T-cell (primary cell): ENCODE data around the gene ZNF827. TPM values are rescaled to one million over a fixed set of nuclear protein-coding genes. Genes with fewer than 3 reads are reported as not detected.

ENCODE experiments used
- ATAC-seq, 4 experiments: fragments of 200-7000 bp in 3 of 4; fragments of 150-1000 bp in 1 of 4; cut with Tn5 transposase; replicated peaks in 1 of 4; 1 replicate in 3 of 4; 2 replicates in 1 of 4; pipeline ENCODE4 v1.10.0; 2021; ENCODE audit warnings: moderate library complexity in 3 of 4, mild to moderate bottlenecking in 2 of 4, moderate number of reproducible peaks in 1 of 4
- CTCF ChIA-PET, 2 donors: fragments of 300-600 bp; sonication (Branson Sonifier 250); formaldehyde crosslinking; loops; one replicate each; lab custom pipeline; 2022; ENCODE audit warnings: antibody characterized with exemption in 2 of 2; lab: Charles Lee
- POLR2A ChIA-PET, 2 donors: fragments of 300-600 bp; sonication (Branson Sonifier 250); formaldehyde crosslinking; loops; one replicate each; lab custom pipeline; 2022; ENCODE audit warnings: antibody characterized with exemption in 2 of 2; lab: Charles Lee
- DNase-seq, 35 experiments: peaks; one replicate each; pipeline versions ENCODE4 v3.0.0 to v3.0.0-alpha.2; 2013 to 2023
- H3K27ac ChIP-seq: one replicate; pipeline ENCODE4 v1.5.1; 2013; ENCODE audit warnings: low read length
- H3K27me3 ChIP-seq, 2 experiments: replicated peaks in 1 of 2; 1 replicate in 1 of 2; 2 replicates in 1 of 2; pipeline versions ENCODE4 v1.6.1 to v1.7.0; 2013; ENCODE audit warnings: low read length in 1 of 2, mixed read lengths in 1 of 2; ENCODE audit not compliant: control insufficient read depth in 2 of 2, insufficient read depth in 2 of 2; ENCODE audit errors: extremely low read depth in 1 of 2
- H3K36me3 ChIP-seq, 2 donors: 1 replicate in 1 of 2; 2 replicates in 1 of 2; pipeline versions ENCODE4 v1.6.1 to v1.7.0; 2013; ENCODE audit warnings: low read length in 1 of 2; ENCODE audit not compliant: control insufficient read depth in 2 of 2, insufficient read depth in 1 of 2; ENCODE audit errors: extremely low read depth in 1 of 2
- H3K4me1 ChIP-seq, 2 experiments: 1 replicate in 1 of 2; 2 replicates in 1 of 2; pipeline versions ENCODE4 v1.6.1 to v1.7.0; 2013; ENCODE audit warnings: low read length in 2 of 2, mixed read lengths in 1 of 2; ENCODE audit not compliant: insufficient read depth in 2 of 2, control insufficient read depth in 1 of 2; ENCODE audit errors: extremely low read depth in 1 of 2
- H3K4me3 ChIP-seq, 2 donors: 1 replicate in 1 of 2; 2 replicates in 1 of 2; pipeline versions ENCODE4 v1.5.1 to v1.7.0; 2013; ENCODE audit warnings: mild to moderate bottlenecking in 2 of 2, low read length in 1 of 2, moderate library complexity in 1 of 2; ENCODE audit not compliant: control insufficient read depth in 1 of 2; ENCODE audit errors: extremely low read depth in 1 of 2
- H3K9me3 ChIP-seq: 2 replicates; pipeline ENCODE4 v1.7.0; 2013
- H3K27ac Mint-ChIP-seq, 2 donors: one replicate each; pipeline ENCODE4 v1.8.0; 2020 to 2021; ENCODE audit warnings: mild to moderate bottlenecking in 2 of 2, mixed read lengths in 2 of 2
- H3K27me3 Mint-ChIP-seq, 2 donors: one replicate each; pipeline ENCODE4 v1.8.0; 2021 to 2022; ENCODE audit warnings: mixed read lengths in 2 of 2
- H3K36me3 Mint-ChIP-seq: one replicate; pipeline ENCODE4 v1.8.0; 2021; ENCODE audit warnings: mixed read lengths
- H3K4me1 Mint-ChIP-seq, 3 donors: one replicate each; pipeline ENCODE4 v1.8.0; 2020 to 2022; ENCODE audit warnings: mixed read lengths in 3 of 3, mild to moderate bottlenecking in 1 of 3
- H3K4me3 Mint-ChIP-seq, 3 donors: one replicate each; pipeline ENCODE4 v1.8.0; 2020 to 2022; ENCODE audit warnings: mild to moderate bottlenecking in 3 of 3, mixed read lengths in 3 of 3, moderate library complexity in 3 of 3
- H3K9me3 Mint-ChIP-seq, 3 donors: one replicate each; pipeline ENCODE4 v1.8.0; 2020 to 2022; ENCODE audit warnings: mixed read lengths in 3 of 3
- WGBS: methylation state at CpG from one replicate; pipeline ENCODE4 v1.1.5; 2013; ENCODE audit warnings: missing lambda C conversion rate; ENCODE audit not compliant: insufficient coverage; 5-methylcytosine and 5-hydroxymethylcytosine counted together
- total RNA-seq, 35 experiments: library from RNA in 6 of 35; stranded (reverse) in 6 of 35; fragments of 120-200 nt in 1 of 35; gene quantifications; one replicate each; pipeline versions ENCODE4 v1.2.1 to v1.2.4 and lab custom pipeline; 2013 to 2026

Gene ZNF827
- total RNA-seq, 5 donors from 2014 or later (not counting 1 experiment from before 2014, with no cell fraction given) = 17.3 to 24.8 (median 18.5) TPM

DNA sequence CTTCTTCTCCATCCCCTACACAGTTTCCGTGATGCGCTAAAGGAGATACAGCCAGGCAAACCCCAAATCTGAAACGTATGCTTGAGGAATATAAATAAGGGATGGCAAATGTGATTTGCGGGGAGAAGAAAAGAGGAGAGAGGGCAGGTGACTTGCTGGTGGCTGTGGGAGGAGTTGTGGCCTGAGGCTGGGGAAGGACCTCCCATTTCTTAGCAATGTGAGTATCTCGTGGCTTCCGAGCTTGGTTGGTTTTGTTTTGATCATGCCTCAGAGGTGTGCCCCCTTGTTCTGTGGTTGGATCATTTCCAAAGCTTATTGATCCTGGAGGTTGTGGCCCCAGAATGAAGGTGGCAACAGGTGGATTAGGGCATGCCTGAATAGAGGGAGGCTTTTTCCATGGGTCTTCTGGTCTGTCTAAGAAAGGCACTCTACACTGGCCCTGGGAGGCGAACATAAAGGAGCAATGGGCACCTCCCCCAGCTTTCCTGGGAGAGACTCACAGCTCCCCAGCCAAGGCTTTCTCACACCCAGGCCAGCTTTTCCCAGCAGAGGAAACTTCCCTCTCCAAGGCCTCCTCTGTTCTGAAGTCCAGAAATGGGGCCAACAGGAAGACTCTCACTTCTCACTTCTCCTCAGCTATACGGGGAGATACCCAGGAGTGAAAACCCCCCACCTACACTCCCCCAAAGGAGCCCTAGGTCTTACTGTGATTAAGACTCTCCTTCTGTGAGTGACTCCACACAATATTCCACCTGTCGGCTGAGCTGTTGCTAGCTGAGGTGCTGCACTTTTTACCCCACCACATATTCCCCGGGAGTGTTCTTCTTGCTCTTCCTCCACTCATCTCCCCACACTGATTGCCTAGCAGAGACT lies 218.6 kb downstream of the ZNF827 start:
- H3K4me1 ChIP-seq = peaks cover 2 to 9% of the 10 kb centered on the region in 2 experiments
- POLR2A ChIA-PET = interaction anchor here (0.5 to 0.6 kb wide), 2 partner anchors 59 to 63 kb away, joined by 3 read pairs; no protein-coding TSS in a partner anchor
- H3K4me1 Mint-ChIP-seq = peaks cover 8 to 11% (median 10%) of the 10 kb centered on the region in 3 donors
- H3K4me3 ChIP-seq = no peak overlapping the region
- H3K9me3 Mint-ChIP-seq = no peaks in the 10 kb centered on the region
- 41% methylated on average over 6 of the region's 10 CpGs for WGBS
- H3K9me3 ChIP-seq = no peaks in the 10 kb centered on the region
- H3K36me3 ChIP-seq = no peaks in the 10 kb centered on the region
- H3K27ac ChIP-seq = no peak overlapping the region
- H3K36me3 Mint-ChIP-seq = no peaks in the 10 kb centered on the region
- peak overlapping the region in 1 of 3 donors; percentile 15 for H3K4me3 Mint-ChIP-seq
- ATAC-seq (peak in 3 of 4 experiments; percentile 52 to 68 (median 54)), DNase-seq (peak in 1 of 35 experiments; percentile 15)
- peaks cover 21% of the 10 kb centered on the region in 2 donors for H3K27me3 Mint-ChIP-seq
- H3K27ac Mint-ChIP-seq = no peak overlapping the region
- H3K27me3 ChIP-seq = peaks cover 0 to 11% of the 10 kb centered on the region in 2 experiments
- CTCF ChIA-PET = no interaction called here

DNA sequence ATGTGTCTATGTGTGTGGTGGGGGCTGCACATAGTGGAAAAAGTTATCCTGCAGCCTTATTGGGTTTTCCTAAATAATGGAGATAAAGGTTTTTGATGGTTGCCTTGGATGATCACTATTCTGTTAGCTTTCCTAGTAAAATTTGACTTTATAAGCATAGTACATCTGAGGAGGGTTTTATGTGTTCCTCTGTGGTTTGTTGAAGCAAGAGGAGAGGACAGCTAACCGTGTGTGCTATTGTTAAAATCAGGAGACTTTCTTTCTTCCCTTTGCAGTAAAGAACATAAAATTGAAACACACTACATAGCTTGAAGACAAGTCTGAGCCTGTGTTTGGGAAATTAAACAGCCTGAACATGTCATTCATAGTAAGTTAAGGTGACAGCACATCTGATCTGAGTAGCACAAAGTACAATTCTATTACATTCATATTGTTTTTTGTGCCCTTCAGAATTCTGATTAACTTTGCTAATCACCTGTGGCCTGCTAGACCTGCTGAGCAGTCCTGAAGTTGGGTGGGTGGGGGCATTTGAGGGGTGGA lies 221.9 kb downstream of the ZNF827 start:
- H3K4me1 Mint-ChIP-seq = peaks cover 8 to 11% (median 10%) of the 10 kb centered on the region in 3 donors
- CTCF ChIA-PET = no interaction called here
- peaks cover 2 to 9% of the 10 kb centered on the region in 2 experiments for H3K4me1 ChIP-seq

DNA sequence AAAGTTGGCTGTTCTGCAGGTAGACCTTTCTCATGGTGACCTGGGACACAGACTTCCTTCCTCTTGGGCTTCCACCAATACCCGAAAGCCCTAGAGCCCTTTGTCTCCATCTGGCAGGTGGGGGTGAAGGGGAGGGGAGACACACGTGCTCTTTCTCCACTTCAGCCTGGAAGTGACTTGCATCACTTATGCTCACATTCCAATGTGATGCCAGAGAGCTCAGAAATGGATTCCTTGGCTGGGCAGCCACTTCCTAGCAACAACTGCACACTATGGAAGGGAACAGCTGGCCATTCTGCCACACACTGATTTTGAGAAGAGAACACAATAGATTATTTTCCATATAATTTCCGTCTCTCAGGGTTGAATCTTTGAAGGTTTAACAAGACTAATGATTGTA lies 222.4 kb downstream of the ZNF827 start:
- ATAC-seq = no peak
- CTCF ChIA-PET = interaction anchor here in 1 of 2 donors (0.9 kb wide), 1 partner anchor 8 kb away, joined by 7 read pairs; no protein-coding TSS in a partner anchor
- H3K27ac Mint-ChIP-seq = no peak overlapping the region

More for the DNA sequence above, 221.9 kb downstream of the ZNF827 start:
- no CpG with 5 or more reads among the region's 1 CpG for WGBS
- no peaks in the 10 kb centered on the region for H3K9me3 ChIP-seq
- no peak overlapping the region for H3K27ac ChIP-seq
- H3K9me3 Mint-ChIP-seq = peaks cover 0 to 8% (median 0%) of the 10 kb centered on the region in 3 donors
- H3K36me3 ChIP-seq = no peaks in the 10 kb centered on the region
- POLR2A ChIA-PET = no interaction called here
- DNase-seq = no peak
- no peaks in the 10 kb centered on the region for H3K36me3 Mint-ChIP-seq
- H3K27me3 Mint-ChIP-seq = peaks cover 21% of the 10 kb centered on the region in 2 donors
- ATAC-seq = no peak
- no peak overlapping the region for H3K27ac Mint-ChIP-seq
- H3K27me3 ChIP-seq = peaks cover 0 to 14% of the 10 kb centered on the region in 2 experiments
- no peak overlapping the region for H3K4me3 ChIP-seq
- no peak overlapping the region for H3K4me3 Mint-ChIP-seq

GRCh38 chr4:145709843-145710242 lies 228.8 kb downstream of the ZNF827 start:
- Histone ChIP-seq H3K9me3 (peaks cover 2% of the 10 kb centered on the region), H3K4me1 (no peaks in the 10 kb centered on the region), H3K27ac (no peak overlapping the region), H3K36me3 (no peaks in the 10 kb centered on the region), H3K27me3 (peaks cover 0 to 4% of the 10 kb centered on the region in 2 experiments), H3K4me3 (no peak overlapping the region)
- no CpG with 5 or more reads among the region's 3 CpGs for WGBS
- Mint-ChIP-seq H3K27me3 (peaks cover 3 to 4% of the 10 kb centered on the region in 2 donors), H3K9me3 (peaks cover 7 to 27% (median 12%) of the 10 kb centered on the region in 3 donors), H3K4me1 (no peaks in the 10 kb centered on the region), H3K27ac (no peak overlapping the region), H3K36me3 (no peaks in the 10 kb centered on the region), H3K4me3 (no peak overlapping the region)
- ChIA-PET POLR2A (no interaction called here), CTCF (no interaction called here)
- no peak for ATAC-seq
- DNase-seq = no peak

More for the DNA sequence above, 222.4 kb downstream of the ZNF827 start:
- peaks cover 8 to 11% (median 10%) of the 10 kb centered on the region in 3 donors for H3K4me1 Mint-ChIP-seq
- H3K9me3 Mint-ChIP-seq = peaks cover 3 to 13% (median 4%) of the 10 kb centered on the region in 3 donors
- H3K36me3 Mint-ChIP-seq = no peaks in the 10 kb centered on the region
- no peak for DNase-seq
- peaks cover 23 to 24% of the 10 kb centered on the region in 2 donors for H3K27me3 Mint-ChIP-seq
- no peaks in the 10 kb centered on the region for H3K36me3 ChIP-seq
- peaks cover 2 to 9% of the 10 kb centered on the region in 2 experiments for H3K4me1 ChIP-seq
- H3K9me3 ChIP-seq = no peaks in the 10 kb centered on the region
- peaks cover 0 to 14% of the 10 kb centered on the region in 2 experiments for H3K27me3 ChIP-seq
- no peak overlapping the region for H3K27ac ChIP-seq
- WGBS = no CpG with 5 or more reads among the region's 3 CpGs
- no peak overlapping the region for H3K4me3 ChIP-seq
- POLR2A ChIA-PET = no interaction called here
- H3K4me3 Mint-ChIP-seq = no peak overlapping the region

- 82% methylated on average over 1 of the region's 1 CpG for WGBS
- no peak for ATAC-seq
- Histone ChIP-seq H3K9me3 (peaks cover 2% of the 10 kb centered on the region), H3K27ac (no peak overlapping the region), H3K36me3 (no peaks in the 10 kb centered on the region), H3K4me3 (no peak overlapping the region), H3K27me3 (peaks cover 0 to 3% of the 10 kb centered on the region in 2 experiments), H3K4me1 (no peaks in the 10 kb centered on the region)
- Mint-ChIP-seq H3K27me3 (peaks cover 3 to 4% of the 10 kb centered on the region in 2 donors), H3K36me3 (no peaks in the 10 kb centered on the region), H3K9me3 (peaks cover 7 to 27% (median 12%) of the 10 kb centered on the region in 3 donors), H3K27ac (no peak overlapping the region), H3K4me3 (no peak overlapping the region), H3K4me1 (no peaks in the 10 kb centered on the region)
- ChIA-PET POLR2A (no interaction called here), CTCF (no interaction called here)
- no peak for DNase-seq
Measured at GRCh38 chr4:145709336-145709735, 229.3 kb downstream of the ZNF827 start.
